Endothelial cell (in vitro differentiated cells): ENCODE data around the gene TFDP3. TPM values are rescaled to one million over a fixed set of nuclear protein-coding genes. Genes with fewer than 3 reads are reported as not detected.

Source experiments
- DNase-seq: peaks from one replicate; pipeline ENCODE4 v3.0.0; 2021; ENCODE audit warnings: low spot score
- H3K27ac Mint-ChIP-seq: one replicate; pipeline ENCODE4 v1.8.0; 2021; ENCODE audit warnings: mixed read lengths, inconsistent platforms; ENCODE audit not compliant: unreplicated experiment
- H3K27me3 Mint-ChIP-seq: one replicate; pipeline ENCODE4 v1.8.0; 2021; ENCODE audit warnings: mild to moderate bottlenecking, moderate library complexity, mixed read lengths, inconsistent platforms; ENCODE audit not compliant: unreplicated experiment
- H3K36me3 Mint-ChIP-seq: one replicate; pipeline ENCODE4 v1.8.0; 2021; ENCODE audit warnings: mild to moderate bottlenecking, low read depth, mixed read lengths, inconsistent platforms; ENCODE audit not compliant: unreplicated experiment
- H3K4me1 Mint-ChIP-seq: one replicate; pipeline ENCODE4 v1.8.0; 2021; ENCODE audit warnings: mild to moderate bottlenecking, mixed read lengths, inconsistent platforms; ENCODE audit not compliant: unreplicated experiment
- H3K4me3 Mint-ChIP-seq: one replicate; pipeline ENCODE4 v1.8.0; 2021; ENCODE audit warnings: mild to moderate bottlenecking, mixed read lengths, inconsistent platforms; ENCODE audit not compliant: unreplicated experiment
- H3K9me3 Mint-ChIP-seq: one replicate; pipeline ENCODE4 v1.8.0; 2021; ENCODE audit warnings: mixed read lengths, inconsistent platforms; ENCODE audit not compliant: unreplicated experiment
- total RNA-seq: library from RNA; stranded (reverse); fragmentation: NEBNext Ultra II Directional; extraction: Animal tissue kit (Norgen Biotek cat#: 25700); gene quantifications from one replicate; pipeline ENCODE4 v1.2.1, GENCODE V29; 2021; ENCODE audit not compliant: unreplicated experiment
- TF ChIP-seq, protein P1 (sequence below): fragments of 200-600 bp; sonication (generic); IDR thresholded peaks from one replicate; pipeline ENCODE4 v1.5.0; 2021; ENCODE audit warnings: antibody characterized with exemption; ENCODE audit not compliant: unreplicated experiment

Gene TFDP3
- total RNA-seq, 1 donor from 2014 or later: 0.15 TPM

DNA sequence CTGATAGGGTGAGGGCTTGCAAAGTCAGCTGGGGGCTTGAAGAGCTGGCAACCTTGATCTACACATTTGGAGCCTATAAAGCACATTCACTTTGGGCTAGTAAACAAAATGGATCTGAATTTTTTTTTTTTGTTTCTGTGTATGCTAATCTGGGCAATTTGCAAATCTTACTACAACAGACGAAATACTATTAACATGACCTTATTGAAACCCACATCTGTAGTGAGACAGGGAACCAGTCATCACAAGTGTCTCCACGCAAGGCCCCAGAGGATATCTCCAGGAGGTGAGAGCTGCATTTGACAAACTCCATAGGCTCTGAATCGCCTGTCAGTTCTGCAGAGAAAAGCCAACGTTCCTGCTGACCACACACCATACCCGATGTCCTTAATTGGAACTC, 33.0 kb upstream of the TFDP3 start:
- Mint-ChIP-seq H3K4me3 (no peak overlapping the region), H3K27ac (no peak overlapping the region), H3K27me3 (no peaks in the 10 kb centered on the region), H3K4me1 (peaks cover 17% of the 10 kb centered on the region), H3K9me3 (no peaks in the 10 kb centered on the region), H3K36me3 (no peaks in the 10 kb centered on the region)
- no peak for DNase-seq
- TF ChIP-seq, protein P1, sequence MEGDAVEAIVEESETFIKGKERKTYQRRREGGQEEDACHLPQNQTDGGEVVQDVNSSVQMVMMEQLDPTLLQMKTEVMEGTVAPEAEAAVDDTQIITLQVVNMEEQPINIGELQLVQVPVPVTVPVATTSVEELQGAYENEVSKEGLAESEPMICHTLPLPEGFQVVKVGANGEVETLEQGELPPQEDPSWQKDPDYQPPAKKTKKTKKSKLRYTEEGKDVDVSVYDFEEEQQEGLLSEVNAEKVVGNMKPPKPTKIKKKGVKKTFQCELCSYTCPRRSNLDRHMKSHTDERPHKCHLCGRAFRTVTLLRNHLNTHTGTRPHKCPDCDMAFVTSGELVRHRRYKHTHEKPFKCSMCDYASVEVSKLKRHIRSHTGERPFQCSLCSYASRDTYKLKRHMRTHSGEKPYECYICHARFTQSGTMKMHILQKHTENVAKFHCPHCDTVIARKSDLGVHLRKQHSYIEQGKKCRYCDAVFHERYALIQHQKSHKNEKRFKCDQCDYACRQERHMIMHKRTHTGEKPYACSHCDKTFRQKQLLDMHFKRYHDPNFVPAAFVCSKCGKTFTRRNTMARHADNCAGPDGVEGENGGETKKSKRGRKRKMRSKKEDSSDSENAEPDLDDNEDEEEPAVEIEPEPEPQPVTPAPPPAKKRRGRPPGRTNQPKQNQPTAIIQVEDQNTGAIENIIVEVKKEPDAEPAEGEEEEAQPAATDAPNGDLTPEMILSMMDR: no peak

DNA sequence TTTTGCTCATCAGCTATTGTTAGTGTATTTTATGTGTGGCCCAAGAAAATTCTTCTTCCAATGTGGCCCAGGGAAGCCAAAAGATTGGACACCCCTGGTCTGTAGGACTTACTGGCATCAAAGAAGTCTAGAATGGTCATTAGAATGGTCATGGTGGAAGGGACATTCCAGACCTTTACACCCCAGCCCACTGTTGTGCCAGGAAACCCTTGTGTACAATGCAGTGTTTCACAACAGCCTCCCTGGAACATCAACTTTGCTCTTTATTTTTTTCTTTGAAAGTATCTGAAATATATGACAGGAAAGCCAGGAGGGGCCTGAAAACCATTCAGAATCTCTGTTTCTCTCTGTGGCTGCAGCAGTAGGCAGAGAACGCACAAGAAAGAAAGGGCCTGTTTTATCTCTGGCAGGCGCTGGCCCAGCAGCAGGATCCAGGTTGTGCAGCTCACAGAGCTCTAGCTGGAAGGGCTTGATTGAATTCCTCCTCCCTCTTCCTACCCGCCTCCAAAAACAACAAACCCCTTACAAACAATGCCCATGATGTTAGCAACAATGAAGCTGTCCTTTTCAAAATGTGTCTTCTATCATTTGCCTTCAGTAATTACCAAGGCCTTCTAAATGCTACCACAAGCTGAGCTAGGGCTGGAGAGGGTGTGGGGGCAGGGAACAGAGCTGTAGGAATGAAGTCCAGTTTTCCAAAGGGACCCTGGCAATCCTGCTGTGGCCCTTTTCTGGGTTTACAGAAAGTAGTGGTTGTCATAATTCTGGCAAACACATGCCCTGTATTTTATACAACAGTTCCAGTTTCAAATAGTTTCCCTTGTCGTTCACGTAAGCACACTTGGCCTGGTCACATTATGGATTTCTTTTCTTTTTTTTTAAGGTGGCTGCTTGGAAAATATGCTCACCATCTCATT, 32.3 kb upstream of the TFDP3 start:
- Mint-ChIP-seq H3K4me3 (no peak overlapping the region), H3K4me1 (peaks cover 17% of the 10 kb centered on the region)

DNA sequence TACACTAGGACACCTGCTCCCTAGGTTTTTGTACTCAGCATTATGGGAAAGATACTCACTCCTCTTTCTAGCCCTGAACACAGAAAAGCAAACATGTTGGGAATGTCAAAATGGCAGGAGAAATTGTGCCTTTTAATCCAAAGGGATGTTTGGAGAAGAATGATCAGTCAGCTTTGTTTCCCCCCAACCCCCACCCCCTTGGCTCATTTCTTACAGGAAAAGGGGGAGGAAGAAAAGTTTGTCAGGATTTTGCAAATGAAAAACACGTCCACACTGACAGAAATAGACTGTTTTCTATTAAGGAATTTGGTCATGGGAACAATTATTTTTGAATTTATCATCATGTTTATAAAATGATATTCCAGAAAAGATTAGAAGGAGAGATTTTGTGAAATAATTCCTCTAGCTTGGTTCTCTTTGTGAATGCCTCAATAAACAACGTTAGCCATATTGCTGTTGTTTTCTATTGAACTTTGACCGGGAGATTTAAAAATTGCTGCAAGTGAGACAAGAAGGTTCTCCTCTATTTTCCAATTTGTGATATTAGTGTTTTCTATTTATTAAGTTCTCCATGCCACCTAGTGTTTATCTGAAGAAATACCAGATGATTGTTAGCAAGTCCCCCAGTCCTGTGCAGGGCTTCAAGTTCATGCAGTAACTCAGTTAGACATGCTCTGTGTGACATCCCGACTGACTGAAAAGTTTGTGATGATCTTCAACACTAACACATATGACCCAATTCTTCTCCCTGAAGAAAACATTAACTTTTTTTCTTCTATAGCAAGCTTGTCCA, 31.3 kb upstream of the TFDP3 start:
- peaks cover 17% of the 10 kb centered on the region for H3K4me1 Mint-ChIP-seq
- H3K36me3 Mint-ChIP-seq: no peaks in the 10 kb centered on the region
- TF ChIP-seq, protein P1: no peak
- H3K4me3 Mint-ChIP-seq: no peak overlapping the region
- H3K9me3 Mint-ChIP-seq: no peaks in the 10 kb centered on the region
- H3K27me3 Mint-ChIP-seq: peaks cover 2% of the 10 kb centered on the region
- H3K27ac Mint-ChIP-seq: no peak overlapping the region
- DNase-seq: no peak

More for the DNA sequence above, 32.3 kb upstream of the TFDP3 start:
- Mint-ChIP-seq H3K36me3 (no peaks in the 10 kb centered on the region), H3K27ac (no peak overlapping the region), H3K9me3 (no peaks in the 10 kb centered on the region), H3K27me3 (peaks cover 2% of the 10 kb centered on the region)
- TF ChIP-seq, protein P1: no peak
- no peak for DNase-seq

GRCh38 chrX:133248177-133248576, 30.0 kb upstream of the TFDP3 start:
- no peak for DNase-seq
- Mint-ChIP-seq H3K4me1 (peaks cover 17% of the 10 kb centered on the region), H3K9me3 (no peaks in the 10 kb centered on the region), H3K36me3 (no peaks in the 10 kb centered on the region), H3K27ac (no peak overlapping the region), H3K4me3 (no peak overlapping the region), H3K27me3 (peaks cover 2% of the 10 kb centered on the region)
- TF ChIP-seq, protein P1: no peak
